GM12891 (cell line): Measurements from ENCODE around the gene TRDN.

Source experiments
- PAX5 ChIP-seq: IDR thresholded peaks from 2 replicates; pipeline ENCODE4 v1.6.1; 2011; ENCODE audit warnings: low read length, moderate library complexity, mild to moderate bottlenecking; ENCODE audit not compliant: insufficient read depth, severe bottlenecking
- POLR2A ChIP-seq: IDR thresholded peaks from 2 replicates; pipeline ENCODE4 v1.6.1; 2011; ENCODE audit warnings: low read depth, low read length, control low read depth
- POLR2AphosphoS5 ChIP-seq: IDR thresholded peaks from 2 replicates; pipeline ENCODE4 v1.6.1; 2011; ENCODE audit warnings: low read depth, low read length, control low read depth
- POU2F2 ChIP-seq: IDR thresholded peaks from 2 replicates; pipeline ENCODE4 v1.6.1; 2011; ENCODE audit warnings: low read depth, mild to moderate bottlenecking, control low read depth, low read length, moderate library complexity
- SPI1 ChIP-seq: IDR thresholded peaks from 2 replicates; pipeline ENCODE4 v1.6.1; 2011; ENCODE audit warnings: low read depth, low read length, control low read depth
- TAF1 ChIP-seq: IDR thresholded peaks from 2 replicates; pipeline ENCODE4 v1.6.1; 2011; ENCODE audit warnings: low read depth, low read length, control low read depth

GRCh38 chr6:123604067-123604466, 32.7 kb downstream of the TRDN start:
- no peak for TF ChIP-seq POLR2A
- no peak for TF ChIP-seq POLR2AphosphoS5
- TF ChIP-seq SPI1, result no peak
- no peak for TF ChIP-seq PAX5
- TF ChIP-seq TAF1, result no peak
- no peak for TF ChIP-seq POU2F2
